CD4-positive, alpha-beta T cell treated with Interleukin-1 beta for 1 hour (primary cell): Measurements from ENCODE around the gene UCMA.

Source experiments
- DNase-seq, 2 donors: peaks; one replicate each; pipeline ENCODE4 v3.0.0-alpha.2; 2020 to 2022

UCMA gene

GRCh38 chr10:13184730-13185514, 49.3 kb downstream of the UCMA start:
- DNase-seq: no peak

DNA sequence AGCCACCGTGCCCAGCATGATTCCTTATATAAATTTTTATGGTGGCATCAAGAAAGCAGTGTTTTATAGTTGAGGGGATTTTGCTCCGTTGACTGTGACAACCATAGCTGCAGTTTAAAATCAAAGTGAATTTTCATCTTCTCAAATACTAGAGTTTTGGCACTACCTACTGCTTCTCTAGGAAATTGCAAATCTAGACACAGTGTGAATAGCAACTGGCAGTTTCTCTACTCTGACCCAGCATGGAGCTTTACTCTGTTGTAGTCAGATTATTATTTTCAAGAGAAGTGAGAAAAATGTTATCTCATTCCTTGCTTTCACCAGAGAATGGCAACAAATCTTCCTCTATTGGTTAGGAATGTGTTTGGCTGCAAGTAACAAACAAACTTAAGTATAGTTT, 49.9 kb downstream of the UCMA start:
- no peak for DNase-seq

DNA sequence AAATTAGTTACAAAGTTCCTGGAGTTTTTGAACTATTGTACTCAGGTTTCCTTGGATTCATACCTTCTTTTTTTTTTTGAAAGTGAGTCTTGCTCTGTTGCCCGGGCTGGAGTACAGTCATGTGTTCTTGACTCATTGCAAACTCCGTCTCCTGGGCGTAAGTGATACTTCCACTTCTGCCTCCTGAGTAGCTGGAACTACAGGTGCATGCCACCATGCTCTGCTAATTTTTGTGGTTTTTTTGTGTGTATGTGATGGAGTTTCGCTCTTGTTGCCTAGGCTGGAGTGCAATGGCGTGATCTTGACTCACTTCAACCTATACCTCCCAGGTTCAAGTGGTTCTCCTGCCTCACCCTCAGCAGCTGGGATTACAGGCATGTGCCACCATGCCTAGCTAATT, 50.5 kb downstream of the UCMA start:
- DNase-seq: no peak

DNA sequence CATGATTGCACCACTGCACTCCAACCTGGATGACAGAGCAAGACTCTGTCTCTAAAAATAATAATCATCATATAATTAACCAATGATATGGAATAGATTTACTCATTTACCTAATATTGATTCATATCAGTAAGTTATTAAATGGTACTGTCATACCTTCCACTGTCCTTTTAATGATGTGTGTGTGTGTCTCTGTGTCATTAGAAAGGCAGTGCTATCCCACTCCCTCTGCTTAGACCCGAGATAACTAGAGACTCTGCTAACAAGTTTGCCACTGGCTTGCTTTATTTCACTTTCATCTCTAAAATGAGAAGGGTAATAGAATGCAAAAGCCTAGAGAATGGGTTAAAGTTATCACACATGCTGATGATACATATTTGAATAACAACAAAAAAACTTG, 51.8 kb downstream of the UCMA start:
- no peak for DNase-seq

GRCh38 chr10:13180788-13181187, 53.4 kb downstream of the UCMA start:
- no peak for DNase-seq

DNA sequence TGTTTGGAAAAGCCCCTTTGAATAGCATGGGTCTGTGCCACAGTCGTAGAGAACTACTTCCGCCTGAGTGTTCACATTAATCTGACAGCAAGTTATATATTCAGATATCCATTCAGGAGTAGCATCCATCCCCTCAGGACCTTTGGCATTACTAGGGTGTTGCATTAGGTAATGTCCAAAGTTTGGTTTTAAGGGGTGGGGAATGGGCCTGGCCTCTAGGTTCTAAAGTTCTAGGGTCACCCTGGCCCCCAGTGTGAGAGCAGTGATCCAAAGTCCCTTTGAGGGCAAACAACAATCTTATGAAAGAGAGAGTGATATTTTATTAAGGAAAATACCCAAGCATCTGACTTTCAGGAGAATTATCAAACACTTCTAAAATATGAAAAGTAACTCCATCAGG, 60.6 kb downstream of the UCMA start:
- no peak for DNase-seq
